K562 (cell line): Measurements from ENCODE around the gene PTPN14. TPM values are rescaled to one million over a fixed set of nuclear protein-coding genes. Genes with fewer than 3 reads are reported as not detected.

ENCODE experiments used
- ATAC-seq: fragments of 200-7000 bp; cut with Tn5 transposase; 3 replicates; pipeline ENCODE4 v1.9.1; 2020; ENCODE audit warnings: moderate library complexity
- BruUV-seq: library from RNA; stranded (reverse); fragments of 400-500 nt; replicated peaks from 2 replicates; lab custom pipeline; 2021; lab: Mats Ljungman, UMichigan
- CTCF ChIA-PET: fragments of 300-600 bp; formaldehyde crosslinking; extraction: SDS; loops from one replicate; lab custom pipeline; 2021; ENCODE audit warnings: low intra/inter-chr PET ratio; lab: Yijun Ruan, JAX
- POLR2A ChIA-PET: fragments of 300-600, 350-650 bp; sonication (Branson Sonifier 250); formaldehyde crosslinking; extraction: SDS; loops from one replicate; lab custom pipeline; 2021; ENCODE audit warnings: antibody characterized with exemption, inconsistent platforms; lab: Yijun Ruan, JAX
- DNase-seq, 4 experiments: peaks; one replicate each; pipeline versions ENCODE4 v3.0.0 to v3.0.0-alpha.2; 2011 to 2018; ENCODE audit warnings: low spot score in 3 of 4, mixed read lengths in 3 of 4; ENCODE audit errors: extremely low read depth in 1 of 4
- FAIRE-seq: peaks from 2 replicates; lab custom pipeline; 2011; peaks lifted over from hg19 to GRCh38; lab: Jason Lieb, UNC
- H2AFZ ChIP-seq: 2 replicates; pipeline ENCODE4 v1.6.0; 2011; ENCODE audit warnings: low read depth, low read length, control low read depth, inconsistent platforms
- H3K27ac ChIP-seq: fragments of 200-600 bp; 3 replicates; pipeline ENCODE4 v1.8.0; 2011; ENCODE audit warnings: low read depth, mild to moderate bottlenecking, control low read depth, inconsistent platforms, low read length, moderate library complexity, mixed read lengths; ENCODE audit errors: extremely low read depth
- H3K27me3 ChIP-seq, 2 experiments: fragments of 300-600 bp in 1 of 2; 2 replicates in 1 of 2; 3 replicates in 1 of 2; pipeline versions ENCODE4 v1.6.0 to v1.8.0; 2011; ENCODE audit warnings: inconsistent platforms in 2 of 2, low read length in 2 of 2, mild to moderate bottlenecking in 1 of 2, mixed read lengths in 1 of 2, moderate library complexity in 1 of 2; ENCODE audit not compliant: control insufficient read depth in 2 of 2, insufficient read depth in 2 of 2
- H3K36me3 ChIP-seq: fragments of 300-600 bp; 3 replicates; pipeline ENCODE4 v1.8.0; 2011; ENCODE audit warnings: mild to moderate bottlenecking, low read length, inconsistent platforms; ENCODE audit not compliant: control insufficient read depth, insufficient read depth
- H3K4me1 ChIP-seq, 2 experiments: fragments of 200-600 bp in 1 of 2; replicated peaks in 1 of 2; 2 replicates in 1 of 2; 3 replicates in 1 of 2; pipeline versions ENCODE4 v1.5.1 to v1.8.0; 2011; ENCODE audit warnings: inconsistent platforms in 2 of 2, low read length in 2 of 2, mild to moderate bottlenecking in 1 of 2, mixed read lengths in 1 of 2, moderate library complexity in 1 of 2; ENCODE audit not compliant: control insufficient read depth in 2 of 2, insufficient read depth in 2 of 2
- H3K4me2 ChIP-seq: 2 replicates; pipeline ENCODE4 v1.6.1; 2011; ENCODE audit warnings: low read length, control low read depth, inconsistent platforms, mixed read lengths; ENCODE audit not compliant: insufficient read depth
- H3K4me3 ChIP-seq: fragments of 200-600 bp; sonication (generic), shearing (Covaris generic); 2 replicates; pipeline ENCODE4 v1.5.1; 2016; ENCODE audit warnings: control low read depth, inconsistent platforms
- H3K79me2 ChIP-seq: fragments of 200-600 bp; 3 replicates; pipeline ENCODE4 v1.8.0; 2011; ENCODE audit warnings: low read length, inconsistent platforms; ENCODE audit not compliant: control insufficient read depth, insufficient read depth
- H3K9ac ChIP-seq, 2 experiments: 2 replicates each; pipeline versions ENCODE4 v1.6.0 to v1.6.1; 2011; ENCODE audit warnings: low read depth in 2 of 2, low read length in 2 of 2, control low read depth in 1 of 2, inconsistent platforms in 1 of 2, mild to moderate bottlenecking in 1 of 2, mixed read lengths in 1 of 2; ENCODE audit not compliant: insufficient read depth in 1 of 2
- H3K9me1 ChIP-seq: one replicate; pipeline ENCODE4 v1.6.0; 2011; ENCODE audit warnings: inconsistent platforms, mild to moderate bottlenecking, low read length, moderate library complexity; ENCODE audit not compliant: control insufficient read depth, insufficient read depth
- H3K9me3 ChIP-seq: replicated peaks from 2 replicates; pipeline ENCODE4 v1.5.1; 2011; ENCODE audit warnings: low read depth, low read length, inconsistent platforms; ENCODE audit not compliant: control insufficient read depth, insufficient read depth
- H4K20me1 ChIP-seq: replicated peaks from 2 replicates; pipeline ENCODE4 v1.6.1; 2011; ENCODE audit warnings: low read length, inconsistent platforms, mixed read lengths; ENCODE audit not compliant: control insufficient read depth, insufficient read depth
- ATF7 ChIP-seq: fragments of 450-650 bp; IDR thresholded peaks from 2 replicates; pipeline ENCODE4 v1.7.1; 2014; ENCODE audit warnings: mild to moderate bottlenecking, moderate library complexity
- CBFB ChIP-seq: sonication (generic); formaldehyde crosslinking; IDR thresholded peaks from 2 replicates; pipeline ENCODE4 v1.4.0; 2020; ENCODE audit warnings: mild to moderate bottlenecking, missing genetic modification reagents
- DACH1 ChIP-seq: fragments of 450-650 bp; IDR thresholded peaks from 2 replicates; pipeline ENCODE4 v1.6.1; 2018; ENCODE audit not compliant: partially characterized antibody
- FOXA3 ChIP-seq, 2 experiments: fragments of 450-650 bp in 1 of 2; sonication (generic) in 1 of 2; formaldehyde crosslinking; IDR thresholded peaks in 1 of 2; conservative IDR thresholded peaks in 1 of 2; 2 replicates each; pipeline versions ENCODE4 v1.4.0 to v1.8.0; 2020 to 2022; ENCODE audit warnings: mild to moderate bottlenecking in 2 of 2, missing genetic modification reagents in 1 of 2
- NBN ChIP-seq: fragments of 450-650 bp; IDR thresholded peaks from 2 replicates; pipeline ENCODE4 v1.6.1; 2016; ENCODE audit warnings: low read depth, mild to moderate bottlenecking
- NCOA4 ChIP-seq: fragments of 450-650 bp; IDR thresholded peaks from 2 replicates; pipeline ENCODE4 v1.6.1; 2018; ENCODE audit warnings: mild to moderate bottlenecking; ENCODE audit not compliant: partially characterized antibody
- NFE2L1 ChIP-seq: fragments of 450-650 bp; IDR thresholded peaks from 2 replicates; pipeline ENCODE4 v1.6.1; 2016; ENCODE audit warnings: missing genetic modification characterization, low read depth, mild to moderate bottlenecking, missing compliant biosample characterization, moderate library complexity, borderline replicate concordance
- NFIC ChIP-seq: fragments of 450-650 bp; IDR thresholded peaks from 2 replicates; pipeline ENCODE4 v1.6.1; 2017; ENCODE audit warnings: mild to moderate bottlenecking, inconsistent platforms
- NFXL1 ChIP-seq: fragments of 450-650 bp; formaldehyde crosslinking; IDR thresholded peaks from 2 replicates; pipeline ENCODE4 v1.4.0; 2021; ENCODE audit warnings: mild to moderate bottlenecking
- NR2F6 ChIP-seq: fragments of 450-650 bp; formaldehyde crosslinking; IDR thresholded peaks from 2 replicates; pipeline ENCODE4 v1.4.0; 2020; ENCODE audit warnings: mild to moderate bottlenecking
- SPI1 ChIP-seq: IDR thresholded peaks from 2 replicates; pipeline ENCODE4 v1.6.1; 2011; ENCODE audit warnings: low read depth, low read length, control low read depth, borderline replicate concordance
- ZBED1 ChIP-seq: IDR thresholded peaks from 2 replicates; pipeline ENCODE4 v1.6.1; 2014
- WGBS: fragments of 100-300 bp; shearing (Covaris generic); methylation state at CpG from one replicate; pipeline ENCODE4 v1.1.6; 2016; ENCODE audit warnings: low coverage, mixed read lengths; ENCODE audit not compliant: insufficient coverage; ENCODE audit errors: missing lambda C conversion rate; 5-methylcytosine and 5-hydroxymethylcytosine counted together
- in situ Hi-C: fragments of 300-500 bp; cut with MboI; formaldehyde crosslinking; loops from 4 replicates; pipeline ENCODE4 v1.15.0; 2018; ENCODE audit warnings: inconsistent platforms, mixed read lengths
- intact Hi-C: fragments of 100-400 bp; cut with micrococcal nuclease; formaldehyde crosslinking; loops from 2 replicates; pipeline ENCODE4 v1.14.2; 2022
- polyA plus RNA-seq, 8 experiments: library from polyadenylated mRNA; depleted of rRNA in 4 of 8; stranded (reverse) in 5 of 8; unstranded in 3 of 8; fragments of >200 nt; fragmentation: Nextera tagmentation in 2 of 8; fragmentation: Illumina TruSeq in 1 of 8; extraction: Ambion mirVana in 2 of 8; extraction: Trizol in 1 of 8; gene quantifications; 2 replicates each; pipeline versions ENCODE4 v1.2.1 to v1.2.3, GENCODE V29; 2011 to 2014; ENCODE audit warnings: inconsistent platforms in 1 of 8, missing spikeins in 1 of 8
- total RNA-seq, 7 experiments: library from RNA; depleted of rRNA in 6 of 7; stranded (reverse); fragments of >200 nt in 6 of 7; fragmentation: Illumina TruSeq in 2 of 7; extraction: Trizol in 2 of 7; gene quantifications; 2 replicates each; pipeline versions ENCODE4 v1.2.1 to v1.2.3, GENCODE V29; 2011 to 2021; ENCODE audit warnings: low replicate concordance in 1 of 7
- TF ChIP-seq, protein P1 (sequence below): sonication (generic); formaldehyde crosslinking; IDR thresholded peaks from 2 replicates; pipeline ENCODE4 v1.8.0; 2023; ENCODE audit warnings: mild to moderate bottlenecking, missing genetic modification reagents
- TF ChIP-seq, protein P2 (sequence below): fragments of 450-650 bp; IDR thresholded peaks from one replicate; pipeline ENCODE4 v1.6.1; 2018; ENCODE audit warnings: mild to moderate bottlenecking, moderate library complexity; ENCODE audit not compliant: partially characterized antibody

The PTPN14 gene
- total and polyA plus RNA-seq, 9 of the 15 experiments (the other 6 are each of a cell fraction or from before 2014, with no cell fraction given), result 0.01 to 0.29 (median 0.04) TPM; not detected in 6

DNA sequence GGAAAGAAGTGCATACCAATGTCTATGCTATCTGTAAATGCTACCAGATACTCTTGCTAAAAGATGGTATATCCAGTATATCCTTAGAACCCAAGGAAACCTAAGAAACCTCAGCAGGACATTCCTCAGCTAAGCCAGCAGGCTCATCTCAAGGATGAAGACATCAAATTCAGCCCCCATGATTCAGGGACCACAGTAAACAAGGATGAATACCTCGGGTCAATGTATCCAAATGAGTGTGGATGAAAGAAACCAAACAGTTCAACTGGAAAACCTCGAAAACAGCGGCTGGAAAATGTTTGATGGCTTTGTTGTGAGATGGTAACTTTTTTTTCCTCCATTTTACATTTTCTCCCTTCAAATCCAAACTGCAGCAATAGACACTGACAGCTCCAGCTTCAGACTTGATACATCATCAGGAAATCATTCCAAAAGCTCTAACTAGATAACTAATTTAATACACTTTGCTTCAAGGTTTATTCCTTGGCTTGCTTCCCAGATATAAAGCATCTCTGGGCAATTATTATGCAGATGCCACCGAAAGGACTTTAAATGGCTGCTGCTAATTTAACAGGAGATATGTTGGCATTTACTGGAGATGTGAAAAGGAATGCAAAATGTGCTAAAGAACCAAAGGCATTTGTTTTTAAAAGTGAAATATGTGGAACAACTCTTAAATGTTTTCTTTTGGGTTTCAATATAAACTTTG lies 196.8 kb downstream of the PTPN14 start:
- TF ChIP-seq ZBED1 (no peak), NFE2L1 (tag) (no peak), CBFB (CRISPR knock-in tag) (no peak), NBN (no peak), SPI1 (no peak), FOXA3 (CRISPR knock-in tag; conservative IDR thresholded peaks at IDR 0.05 in 1 of 2, IDR thresholded peaks at IDR 0.05 in 1 of 2) (no peak), ATF7 (no peak), NFIC (no peak), NCOA4 (no peak), DACH1 (no peak), NR2F6 (CRISPR knock-in tag) (no peak), NFXL1 (no peak)
- TF ChIP-seq, protein P1, sequence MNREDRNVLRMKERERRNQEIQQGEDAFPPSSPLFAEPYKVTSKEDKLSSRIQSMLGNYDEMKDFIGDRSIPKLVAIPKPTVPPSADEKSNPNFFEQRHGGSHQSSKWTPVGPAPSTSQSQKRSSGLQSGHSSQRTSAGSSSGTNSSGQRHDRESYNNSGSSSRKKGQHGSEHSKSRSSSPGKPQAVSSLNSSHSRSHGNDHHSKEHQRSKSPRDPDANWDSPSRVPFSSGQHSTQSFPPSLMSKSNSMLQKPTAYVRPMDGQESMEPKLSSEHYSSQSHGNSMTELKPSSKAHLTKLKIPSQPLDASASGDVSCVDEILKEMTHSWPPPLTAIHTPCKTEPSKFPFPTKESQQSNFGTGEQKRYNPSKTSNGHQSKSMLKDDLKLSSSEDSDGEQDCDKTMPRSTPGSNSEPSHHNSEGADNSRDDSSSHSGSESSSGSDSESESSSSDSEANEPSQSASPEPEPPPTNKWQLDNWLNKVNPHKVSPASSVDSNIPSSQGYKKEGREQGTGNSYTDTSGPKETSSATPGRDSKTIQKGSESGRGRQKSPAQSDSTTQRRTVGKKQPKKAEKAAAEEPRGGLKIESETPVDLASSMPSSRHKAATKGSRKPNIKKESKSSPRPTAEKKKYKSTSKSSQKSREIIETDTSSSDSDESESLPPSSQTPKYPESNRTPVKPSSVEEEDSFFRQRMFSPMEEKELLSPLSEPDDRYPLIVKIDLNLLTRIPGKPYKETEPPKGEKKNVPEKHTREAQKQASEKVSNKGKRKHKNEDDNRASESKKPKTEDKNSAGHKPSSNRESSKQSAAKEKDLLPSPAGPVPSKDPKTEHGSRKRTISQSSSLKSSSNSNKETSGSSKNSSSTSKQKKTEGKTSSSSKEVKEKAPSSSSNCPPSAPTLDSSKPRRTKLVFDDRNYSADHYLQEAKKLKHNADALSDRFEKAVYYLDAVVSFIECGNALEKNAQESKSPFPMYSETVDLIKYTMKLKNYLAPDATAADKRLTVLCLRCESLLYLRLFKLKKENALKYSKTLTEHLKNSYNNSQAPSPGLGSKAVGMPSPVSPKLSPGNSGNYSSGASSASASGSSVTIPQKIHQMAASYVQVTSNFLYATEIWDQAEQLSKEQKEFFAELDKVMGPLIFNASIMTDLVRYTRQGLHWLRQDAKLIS (CRISPR knock-in tag), result no peak
- TF ChIP-seq, protein P2, sequence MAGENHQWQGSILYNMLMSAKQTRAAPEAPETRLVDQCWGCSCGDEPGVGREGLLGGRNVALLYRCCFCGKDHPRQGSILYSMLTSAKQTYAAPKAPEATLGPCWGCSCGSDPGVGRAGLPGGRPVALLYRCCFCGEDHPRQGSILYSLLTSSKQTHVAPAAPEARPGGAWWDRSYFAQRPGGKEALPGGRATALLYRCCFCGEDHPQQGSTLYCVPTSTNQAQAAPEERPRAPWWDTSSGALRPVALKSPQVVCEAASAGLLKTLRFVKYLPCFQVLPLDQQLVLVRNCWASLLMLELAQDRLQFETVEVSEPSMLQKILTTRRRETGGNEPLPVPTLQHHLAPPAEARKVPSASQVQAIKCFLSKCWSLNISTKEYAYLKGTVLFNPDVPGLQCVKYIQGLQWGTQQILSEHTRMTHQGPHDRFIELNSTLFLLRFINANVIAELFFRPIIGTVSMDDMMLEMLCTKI, result no peak
- FAIRE-seq (no peak), ATAC-seq (no peak), DNase-seq (no peak)
- Histone ChIP-seq H3K9me1 (no peaks in the 10 kb centered on the region), H3K36me3 (no peaks in the 10 kb centered on the region), H3K9me3 (no peaks in the 10 kb centered on the region), H4K20me1 (no peaks in the 10 kb centered on the region), H3K27ac (no peak overlapping the region), H3K4me2 (no peak overlapping the region), H3K27me3 (peaks cover 16 to 20% of the 10 kb centered on the region in 2 experiments; a peak in 4 of 5 replicates), H3K79me2 (no peaks in the 10 kb centered on the region), H3K9ac (no peak overlapping the region), H3K4me1 (no peaks in the 10 kb centered on the region), H2AFZ (no peak overlapping the region), H3K4me3 (no peak overlapping the region)
- BruUV-seq, result no TSS peak
- intact Hi-C loops (no loop called here), in situ Hi-C loops (no loop called here)
- WGBS, result 1% methylated on average over 4 of the region's 4 CpGs
- CTCF ChIA-PET, result no interaction called here
- POLR2A ChIA-PET, result interaction anchor here (0.5 kb wide), 1 partner anchor 245 kb away, joined by 3 read pairs; no protein-coding TSS in a partner anchor
